Muscle layer of duodenum (tissue), 2 donors: Measurements from ENCODE around the gene MUC6.

Experiments
- H3K27ac ChIP-seq: one replicate; pipeline ENCODE4 v1.7.0; 2013; ENCODE audit warnings: mild to moderate bottlenecking, low read length
- H3K27me3 ChIP-seq: one replicate; pipeline ENCODE4 v1.7.0; 2013; ENCODE audit warnings: low read depth, mild to moderate bottlenecking, control low read depth, low read length
- H3K36me3 ChIP-seq, 2 donors: one replicate each; pipeline ENCODE4 v1.7.0; 2013; ENCODE audit warnings: low read length in 2 of 2, control low read depth in 1 of 2, mild to moderate bottlenecking in 1 of 2; ENCODE audit not compliant: insufficient read depth in 2 of 2, control insufficient read depth in 1 of 2
- H3K4me1 ChIP-seq, 2 donors: one replicate each; pipeline ENCODE4 v1.7.0; 2013; ENCODE audit warnings: low read length in 2 of 2, mild to moderate bottlenecking in 2 of 2, control low read depth in 1 of 2, moderate library complexity in 1 of 2; ENCODE audit not compliant: insufficient read depth in 2 of 2, control insufficient read depth in 1 of 2
- H3K4me3 ChIP-seq, 2 donors: one replicate each; pipeline ENCODE4 v1.7.0; 2013; ENCODE audit warnings: low read length in 2 of 2, low read depth in 1 of 2, mild to moderate bottlenecking in 1 of 2
- H3K9me3 ChIP-seq, 2 donors: one replicate each; pipeline ENCODE4 v1.7.0; 2013; ENCODE audit warnings: low read length in 2 of 2, control low read depth in 1 of 2, mild to moderate bottlenecking in 1 of 2; ENCODE audit not compliant: control insufficient read depth in 1 of 2
- donor health status: healthy.

The MUC6 gene

DNA sequence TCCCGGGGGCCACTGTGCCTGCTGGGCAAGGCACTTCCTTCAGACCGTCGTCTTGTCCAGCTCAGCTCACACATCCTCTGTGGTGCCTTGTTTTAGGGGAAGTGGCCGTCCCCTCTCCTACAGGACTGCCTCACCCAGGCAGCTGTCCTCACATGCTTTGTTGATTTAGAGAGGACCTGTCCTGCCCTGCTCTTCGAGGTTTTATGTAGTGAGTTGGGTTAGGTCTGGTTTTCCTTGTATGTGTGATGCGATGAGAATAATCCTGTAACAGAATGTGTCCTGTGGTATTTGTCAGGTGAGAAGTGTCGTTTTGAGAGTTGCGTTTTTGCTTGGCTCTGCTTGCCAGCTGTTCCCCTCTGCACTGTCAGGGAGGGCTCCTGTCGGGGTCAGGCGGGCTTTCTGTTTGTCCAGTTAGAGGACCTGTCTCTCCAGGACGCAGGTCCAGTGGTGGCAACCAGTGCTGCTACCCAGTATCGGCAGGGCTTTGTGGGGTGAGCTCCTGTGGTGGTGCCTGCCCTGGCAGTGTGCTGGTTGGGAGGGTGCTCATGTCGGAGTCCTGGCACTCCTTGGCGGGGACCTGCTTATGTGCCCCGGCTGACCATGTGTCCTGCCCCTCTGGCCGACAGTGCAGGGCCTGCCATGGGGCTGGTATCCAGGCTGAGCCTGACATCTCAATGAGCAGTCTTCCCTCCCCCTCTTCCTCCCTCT lies 41.3 kb downstream of the MUC6 start:
- Histone ChIP-seq H3K36me3 (peaks cover 11 to 55% of the 10 kb centered on the region in 2 donors), H3K27me3 (no peaks in the 10 kb centered on the region), H3K4me3 (no peak overlapping the region), H3K9me3 (no peaks in the 10 kb centered on the region), H3K27ac (no peak overlapping the region), H3K4me1 (no peaks in the 10 kb centered on the region)

DNA sequence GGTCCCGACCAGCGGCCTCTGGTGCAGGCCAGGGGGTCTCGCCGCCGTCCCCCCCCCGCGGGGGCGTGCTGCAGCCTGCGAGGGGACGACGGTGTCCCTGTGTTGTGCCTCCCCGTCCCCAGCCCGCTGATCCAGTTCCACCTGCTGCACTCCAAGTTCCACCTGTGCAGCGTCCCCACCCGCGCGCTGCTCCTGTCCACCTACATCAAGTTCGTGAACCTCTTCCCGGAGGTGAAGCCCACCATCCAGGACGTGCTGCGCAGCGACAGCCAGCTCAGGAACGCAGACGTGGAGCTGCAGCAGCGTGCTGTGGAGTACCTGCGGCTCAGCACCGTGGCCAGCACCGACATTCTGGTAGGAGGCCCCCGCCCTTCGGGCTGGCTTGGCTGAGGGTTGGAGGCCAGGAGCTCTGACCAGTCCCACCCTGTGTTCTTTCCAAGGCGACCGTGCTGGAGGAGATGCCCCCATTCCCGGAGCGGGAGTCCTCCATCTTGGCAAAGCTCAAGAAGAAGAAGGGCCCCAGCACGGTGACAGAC lies 42.8 kb downstream of the MUC6 start:
- H3K36me3 ChIP-seq = peaks cover 12 to 61% of the 10 kb centered on the region in 2 donors
- H3K4me3 ChIP-seq = no peak overlapping the region
- H3K9me3 ChIP-seq = no peaks in the 10 kb centered on the region
- H3K4me1 ChIP-seq = no peaks in the 10 kb centered on the region
- no peak overlapping the region for H3K27ac ChIP-seq
- no peaks in the 10 kb centered on the region for H3K27me3 ChIP-seq

DNA sequence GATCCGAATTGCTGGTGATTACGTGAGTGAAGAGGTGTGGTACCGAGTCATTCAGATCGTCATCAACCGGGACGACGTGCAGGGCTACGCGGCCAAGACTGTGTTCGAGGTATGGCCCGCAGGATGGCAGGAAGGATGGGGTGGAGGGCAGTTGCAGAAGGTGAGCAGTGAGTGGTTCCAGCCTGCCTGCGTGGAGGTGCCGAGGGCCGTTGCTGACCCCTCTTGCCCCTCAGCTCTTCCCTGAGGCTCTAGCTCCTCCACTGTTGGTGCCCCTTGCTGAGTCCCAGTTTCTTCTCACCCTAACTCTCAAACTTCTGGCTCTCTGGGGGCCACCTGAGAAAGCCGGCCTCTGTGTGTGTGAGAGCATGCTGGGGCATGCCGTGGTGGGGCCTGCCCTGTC lies 43.9 kb downstream of the MUC6 start:
- Histone ChIP-seq H3K27ac (no peak overlapping the region), H3K36me3 (peaks cover 22 to 72% of the 10 kb centered on the region in 2 donors), H3K27me3 (no peaks in the 10 kb centered on the region), H3K9me3 (no peaks in the 10 kb centered on the region), H3K4me1 (no peaks in the 10 kb centered on the region), H3K4me3 (no peak overlapping the region)

DNA sequence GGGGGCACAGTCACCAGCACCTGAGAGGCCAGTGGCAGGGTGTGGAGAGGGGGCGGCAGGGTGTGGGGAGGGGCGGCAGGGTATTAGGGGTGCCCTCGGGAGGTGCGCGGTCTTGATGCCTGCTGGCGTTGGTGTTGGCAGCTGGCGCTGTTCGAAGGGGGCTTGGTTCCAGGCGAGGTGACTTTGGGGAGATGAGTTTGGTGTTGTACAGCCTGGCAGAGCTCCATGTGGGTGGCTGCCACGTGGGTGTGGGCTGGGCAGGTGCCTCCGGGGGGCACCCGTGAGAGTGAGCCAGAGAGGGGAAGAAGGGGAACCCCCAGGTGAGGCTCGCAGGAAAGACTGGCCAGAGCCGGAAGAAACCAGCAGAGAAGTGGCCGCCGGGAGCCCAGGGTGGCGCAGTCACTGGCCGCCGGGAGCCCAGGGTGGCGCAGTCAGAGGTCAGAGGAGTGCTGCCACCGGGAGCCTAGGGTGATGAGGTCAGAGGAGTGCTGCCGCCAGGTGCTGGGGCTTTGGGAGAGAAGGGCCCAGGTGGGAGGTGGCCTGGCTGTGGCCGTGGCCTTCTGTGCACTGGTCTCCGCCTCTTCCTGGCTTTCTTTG lies 44.7 kb downstream of the MUC6 start:
- Histone ChIP-seq H3K9me3 (no peaks in the 10 kb centered on the region), H3K27me3 (no peaks in the 10 kb centered on the region), H3K4me3 (no peak overlapping the region), H3K36me3 (peaks cover 26 to 73% of the 10 kb centered on the region in 2 donors), H3K27ac (no peak overlapping the region), H3K4me1 (no peaks in the 10 kb centered on the region)

DNA sequence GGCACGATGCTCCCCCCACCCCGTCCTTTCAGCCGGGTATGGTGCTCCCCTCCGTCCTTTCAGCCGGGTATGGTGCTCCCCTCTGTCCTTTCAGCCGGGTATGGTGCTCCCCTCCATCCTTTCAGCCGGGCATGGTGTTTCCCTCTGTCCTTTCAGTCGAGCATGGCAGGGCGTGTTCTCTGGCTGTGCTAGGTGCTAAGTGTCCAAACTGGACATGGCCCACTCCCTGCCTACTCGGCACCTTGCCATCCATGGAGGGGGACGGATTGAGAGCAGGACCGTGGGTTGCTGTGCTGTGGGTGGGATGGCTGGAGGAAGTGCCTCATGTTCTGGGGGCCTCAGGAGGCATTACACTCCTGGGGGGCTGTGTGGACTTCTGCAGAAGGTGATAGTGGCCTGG lies 45.5 kb downstream of the MUC6 start:
- Histone ChIP-seq H3K9me3 (no peaks in the 10 kb centered on the region), H3K4me1 (no peaks in the 10 kb centered on the region), H3K27ac (no peak overlapping the region), H3K36me3 (peaks cover 27 to 80% of the 10 kb centered on the region in 2 donors), H3K4me3 (no peak overlapping the region), H3K27me3 (no peaks in the 10 kb centered on the region)

DNA sequence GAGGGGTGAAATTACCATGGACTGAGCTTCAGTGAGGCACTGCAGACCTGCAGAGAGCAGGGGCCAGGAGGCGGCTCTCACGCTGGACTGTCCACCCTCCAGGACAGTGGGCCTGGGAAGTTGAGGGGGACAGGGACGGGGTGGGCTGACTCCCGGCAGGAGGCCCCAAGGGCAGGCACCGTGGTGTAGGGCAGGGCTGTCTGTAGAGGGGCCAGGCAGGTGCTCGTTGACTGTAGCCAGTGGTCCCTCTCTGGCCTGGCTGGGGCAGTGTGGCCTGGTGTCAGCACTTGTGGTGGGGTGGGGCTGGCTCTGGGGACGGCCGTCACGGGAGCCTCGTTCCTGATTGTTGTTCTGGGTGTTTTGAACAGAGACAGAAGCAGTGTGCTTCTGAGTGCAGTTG lies 46.4 kb downstream of the MUC6 start:
- Histone ChIP-seq H3K4me1 (no peaks in the 10 kb centered on the region), H3K36me3 (peaks cover 36 to 88% of the 10 kb centered on the region in 2 donors)

DNA sequence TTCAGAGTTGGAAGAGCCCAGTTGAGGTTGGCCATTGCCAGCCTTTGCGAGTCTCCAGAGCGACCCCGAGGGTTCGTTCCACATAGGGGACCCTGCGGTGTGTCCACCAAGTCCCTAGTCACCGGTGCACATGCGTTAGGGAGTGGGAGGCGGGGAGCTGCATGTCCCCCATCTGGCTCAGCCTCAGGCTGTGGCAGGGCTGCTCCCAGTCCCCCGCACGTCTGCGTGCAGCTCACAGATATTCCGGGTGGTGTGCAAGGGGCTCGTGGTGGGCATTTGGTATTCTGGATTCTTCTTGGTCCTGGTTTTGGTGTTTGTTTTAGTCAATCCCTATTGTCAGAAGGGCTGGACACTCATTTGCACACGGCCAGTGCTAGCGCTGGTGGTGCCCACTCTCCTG lies 48.8 kb downstream of the MUC6 start:
- H3K27me3 ChIP-seq = no peaks in the 10 kb centered on the region
- H3K9me3 ChIP-seq = no peaks in the 10 kb centered on the region
- H3K4me3 ChIP-seq = no peak overlapping the region
- H3K27ac ChIP-seq = no peak overlapping the region
- H3K36me3 ChIP-seq = peaks cover 49 to 82% of the 10 kb centered on the region in 2 donors
- no peaks in the 10 kb centered on the region for H3K4me1 ChIP-seq

More for the DNA sequence above, 46.4 kb downstream of the MUC6 start:
- Histone ChIP-seq H3K4me3 (no peak overlapping the region), H3K9me3 (no peaks in the 10 kb centered on the region), H3K27me3 (no peaks in the 10 kb centered on the region), H3K27ac (no peak overlapping the region)

DNA sequence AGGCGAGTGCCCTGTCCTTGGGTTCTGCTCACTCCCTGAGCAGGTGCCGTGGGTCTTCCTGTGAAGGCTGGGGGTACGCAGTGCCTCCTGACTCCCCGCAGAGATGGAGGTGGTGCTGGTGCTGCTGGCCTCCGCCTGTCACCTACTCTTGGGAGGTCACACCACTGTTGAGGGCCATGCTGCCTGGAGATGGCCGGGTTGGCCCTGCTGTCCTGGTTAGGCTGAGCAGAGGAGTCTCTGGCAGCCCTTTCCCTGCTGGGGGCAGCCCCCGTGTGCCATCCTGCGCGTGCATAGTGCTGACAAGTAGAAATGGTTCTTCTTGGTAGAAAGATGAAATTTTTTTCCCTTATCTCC lies 49.6 kb downstream of the MUC6 start:
- no peak overlapping the region for H3K4me3 ChIP-seq
- no peaks in the 10 kb centered on the region for H3K27me3 ChIP-seq
- H3K4me1 ChIP-seq = no peaks in the 10 kb centered on the region
- no peaks in the 10 kb centered on the region for H3K9me3 ChIP-seq
- peaks cover 43 to 79% of the 10 kb centered on the region in 2 donors for H3K36me3 ChIP-seq
- H3K27ac ChIP-seq = no peak overlapping the region

DNA sequence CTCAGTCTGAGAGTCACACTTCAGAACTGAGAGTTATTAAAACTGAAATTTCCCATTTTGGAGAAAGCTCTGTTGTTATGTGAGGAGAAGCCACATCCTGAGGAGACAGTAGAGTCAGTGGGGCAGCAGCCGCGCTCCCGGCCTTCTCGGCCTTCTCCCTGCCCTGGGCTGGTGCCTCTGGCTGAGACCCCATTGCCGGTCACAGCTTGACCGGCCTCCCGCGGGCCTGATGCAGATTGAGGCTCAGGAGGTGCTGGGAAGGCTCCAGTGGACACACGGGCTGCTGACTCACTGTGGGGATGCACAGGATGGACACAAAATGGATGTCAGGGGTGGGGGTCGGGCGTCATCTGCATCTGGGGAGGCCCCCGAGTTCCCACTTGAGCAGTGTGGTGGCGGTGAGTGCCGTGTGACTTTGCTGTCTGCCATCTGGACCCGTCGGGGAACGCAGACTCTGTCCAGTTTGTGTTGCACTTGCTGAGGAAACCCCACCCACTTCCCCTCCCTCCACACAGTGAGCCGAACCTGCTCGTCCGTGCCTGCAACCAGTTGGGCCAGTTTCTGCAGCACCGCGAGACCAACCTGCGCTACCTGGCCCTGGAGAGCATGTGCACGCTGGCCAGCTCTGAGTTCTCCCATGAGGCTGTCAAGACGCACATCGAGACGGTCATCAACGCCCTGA lies 50.1 kb downstream of the MUC6 start:
- no peak overlapping the region for H3K4me3 ChIP-seq
- no peaks in the 10 kb centered on the region for H3K9me3 ChIP-seq
- no peaks in the 10 kb centered on the region for H3K4me1 ChIP-seq
- peaks cover 43 to 84% of the 10 kb centered on the region in 2 donors for H3K36me3 ChIP-seq
- H3K27me3 ChIP-seq = no peaks in the 10 kb centered on the region
- H3K27ac ChIP-seq = no peak overlapping the region

DNA sequence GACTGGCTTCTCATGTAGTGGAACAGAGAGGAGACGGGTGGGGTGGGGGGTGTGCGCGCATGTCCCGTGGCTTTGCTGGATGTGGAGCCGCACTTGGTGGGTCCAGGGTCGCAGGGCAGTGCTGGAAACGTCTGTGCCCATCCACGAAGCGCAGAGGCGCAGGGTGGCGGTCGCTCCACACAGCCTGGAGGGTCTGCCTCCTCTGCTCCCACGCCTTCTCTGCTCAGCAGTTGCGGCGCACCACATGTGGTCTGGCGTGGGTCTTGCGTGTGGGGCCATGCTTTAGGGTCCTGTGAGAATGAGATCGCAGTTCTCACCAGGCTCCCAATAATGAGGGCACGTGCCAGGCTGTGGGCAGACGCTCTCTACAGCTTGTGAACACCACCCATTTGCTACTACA lies 50.7 kb downstream of the MUC6 start:
- Histone ChIP-seq H3K27ac (no peak overlapping the region), H3K36me3 (peaks cover 45 to 83% of the 10 kb centered on the region in 2 donors)

DNA sequence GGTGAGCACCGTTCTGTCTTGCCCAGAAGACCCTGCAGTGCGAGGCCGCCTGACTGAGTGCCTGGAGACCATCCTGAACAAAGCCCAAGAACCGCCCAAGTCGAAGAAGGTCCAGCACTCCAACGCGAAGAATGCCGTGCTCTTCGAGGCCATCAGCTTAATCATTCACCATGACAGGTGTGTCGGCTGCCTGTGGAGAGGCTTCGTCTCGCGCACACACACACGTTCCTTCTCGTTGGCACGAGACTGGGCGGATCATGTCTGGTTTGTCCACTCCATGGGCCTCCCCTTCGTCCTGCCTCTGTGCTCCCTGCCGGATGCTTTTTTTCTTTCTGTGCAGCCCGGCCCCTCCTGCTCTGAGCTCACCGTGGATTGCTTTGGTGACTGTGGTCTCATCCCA lies 51.1 kb downstream of the MUC6 start:
- H3K4me3 ChIP-seq = no peak overlapping the region
- no peaks in the 10 kb centered on the region for H3K4me1 ChIP-seq
- peaks cover 48 to 84% of the 10 kb centered on the region in 2 donors for H3K36me3 ChIP-seq
- H3K27me3 ChIP-seq = no peaks in the 10 kb centered on the region
- H3K27ac ChIP-seq = no peak overlapping the region
- no peaks in the 10 kb centered on the region for H3K9me3 ChIP-seq

More for the DNA sequence above, 50.7 kb downstream of the MUC6 start:
- Histone ChIP-seq H3K4me1 (no peaks in the 10 kb centered on the region), H3K9me3 (no peaks in the 10 kb centered on the region), H3K27me3 (no peaks in the 10 kb centered on the region), H3K4me3 (no peak overlapping the region)
